Stimulated activated CD4-positive, alpha-beta T cell treated with anti-CD3 and anti-CD28 coated beads, TNF-alpha, amount 100 ng/mL, for 4 hours (primary cell): ENCODE data around the gene SLC18A3.

Experiments used
- DNase-seq, 3 experiments: peaks; one replicate each; pipeline ENCODE4 v3.0.0-alpha.2; 2020; ENCODE audit warnings: low read depth in 3 of 3

Gene SLC18A3

GRCh38 chr10:49627644-49628247 is 17.6 kb downstream of the SLC18A3 start:
- DNase-seq, result no peak

- DNase-seq, result no peak
Observed at GRCh38 chr10:49628599-49628998, 18.5 kb downstream of the SLC18A3 start.

- no peak for DNase-seq
Observed at GRCh38 chr10:49629431-49629881, 19.3 kb downstream of the SLC18A3 start.

GRCh38 chr10:49631975-49632374 is 21.9 kb downstream of the SLC18A3 start:
- no peak for DNase-seq

GRCh38 chr10:49632406-49633317 is 22.6 kb downstream of the SLC18A3 start:
- DNase-seq, result no peak

GRCh38 chr10:49633327-49634068 is 23.4 kb downstream of the SLC18A3 start:
- DNase-seq, result no peak

- DNase-seq, result no peak
Observed at GRCh38 chr10:49634069-49634660, 24.1 kb downstream of the SLC18A3 start.

GRCh38 chr10:49642311-49642710 is 32.2 kb downstream of the SLC18A3 start:
- DNase-seq, result no peak

- DNase-seq, result no peak
Observed at GRCh38 chr10:49643241-49644034, 33.3 kb downstream of the SLC18A3 start.

- DNase-seq, result no peak
Observed at GRCh38 chr10:49644035-49644646, 34.0 kb downstream of the SLC18A3 start.

- no peak for DNase-seq
Observed at GRCh38 chr10:49645417-49645816, 35.3 kb downstream of the SLC18A3 start.

- DNase-seq, result no peak
Observed at GRCh38 chr10:49645871-49646870, 36.1 kb downstream of the SLC18A3 start.

- no peak for DNase-seq
Observed at GRCh38 chr10:49647554-49647953, 37.4 kb downstream of the SLC18A3 start.

- no peak for DNase-seq
Observed at GRCh38 chr10:49647985-49648795, 38.1 kb downstream of the SLC18A3 start.

GRCh38 chr10:49649294-49649693 is 39.2 kb downstream of the SLC18A3 start:
- no peak for DNase-seq

- DNase-seq, result no peak
Observed at GRCh38 chr10:49649936-49650723, 40.0 kb downstream of the SLC18A3 start.

- no peak for DNase-seq
Observed at GRCh38 chr10:49650724-49651034, 40.6 kb downstream of the SLC18A3 start.
